A549 (cell line): ENCODE data around the gene SCARB1.

Source experiments
- CHD2 ChIP-seq: fragments of 150-350 bp; IDR thresholded peaks from 2 replicates; pipeline ENCODE4 v1.6.1; 2014; ENCODE audit warnings: low read length; ENCODE audit not compliant: partially characterized antibody
- EP300 ChIP-seq, 2 experiments: fragments of >200 bp; sonication (Bioruptor Twin); formaldehyde crosslinking; IDR thresholded peaks; 2 replicates in 1 of 2; 3 replicates in 1 of 2; pipeline ENCODE4 v1.6.1; 2016 to 2017
- JUN ChIP-seq, 2 experiments: fragments of >200 bp; sonication (Bioruptor Twin); formaldehyde crosslinking; IDR thresholded peaks; 2 replicates in 1 of 2; 3 replicates in 1 of 2; pipeline ENCODE4 v1.6.1; 2016 to 2017
- NPAS2 ChIP-seq: fragments of 250-450 bp; sonication (Bioruptor Pico); IDR thresholded peaks from 2 replicates; pipeline ENCODE4 v1.8.0; 2022; ENCODE audit warnings: mild to moderate bottlenecking, moderate library complexity, borderline replicate concordance
- POLR2A ChIP-seq: IDR thresholded peaks from 2 replicates; pipeline ENCODE4 v1.6.1; 2012; ENCODE audit warnings: mild to moderate bottlenecking, low read length
- RAD21 ChIP-seq, 2 experiments: fragments of >200 bp in 1 of 2; sonication (Bioruptor Twin) in 1 of 2; formaldehyde crosslinking in 1 of 2; IDR thresholded peaks in 1 of 2; conservative IDR thresholded peaks in 1 of 2; 2 replicates in 1 of 2; 3 replicates in 1 of 2; pipeline ENCODE4 v1.6.1; 2012 to 2018; ENCODE audit warnings: inconsistent platforms in 1 of 2
- RCOR1 ChIP-seq: fragments of 150-350 bp; IDR thresholded peaks from 2 replicates; pipeline ENCODE4 v1.6.1; 2014; ENCODE audit warnings: antibody characterized with exemption, low read length, low read depth
- RNF2 ChIP-seq: fragments of 200-600 bp; sonication (generic); IDR thresholded peaks from 2 replicates; pipeline ENCODE4 v1.6.1; 2016; ENCODE audit warnings: low read depth, mild to moderate bottlenecking, antibody characterized with exemption, moderate library complexity, borderline replicate concordance
- TF ChIP-seq, protein P1 (sequence below): fragments of 150-350 bp; IDR thresholded peaks from 2 replicates; pipeline ENCODE4 v1.6.1; 2014; ENCODE audit warnings: low read depth, mild to moderate bottlenecking, low read length
- TF ChIP-seq, protein P2 (sequence below): fragments of 200-600 bp; sonication (generic); IDR thresholded peaks from 2 replicates; pipeline ENCODE4 v1.6.1; 2016; ENCODE audit warnings: antibody characterized with exemption, mild to moderate bottlenecking, moderate library complexity
- TF ChIP-seq, protein P3 (sequence below): fragments of >200 bp; sonication (Bioruptor Twin); formaldehyde crosslinking; IDR thresholded peaks from 3 replicates; pipeline ENCODE4 v1.5.1; 2016
- TF ChIP-seq, protein P4 (sequence below): fragments of 450-650 bp; IDR thresholded peaks from 2 replicates; pipeline ENCODE4 v1.6.1; 2014; ENCODE audit warnings: antibody characterized with exemption

DNA sequence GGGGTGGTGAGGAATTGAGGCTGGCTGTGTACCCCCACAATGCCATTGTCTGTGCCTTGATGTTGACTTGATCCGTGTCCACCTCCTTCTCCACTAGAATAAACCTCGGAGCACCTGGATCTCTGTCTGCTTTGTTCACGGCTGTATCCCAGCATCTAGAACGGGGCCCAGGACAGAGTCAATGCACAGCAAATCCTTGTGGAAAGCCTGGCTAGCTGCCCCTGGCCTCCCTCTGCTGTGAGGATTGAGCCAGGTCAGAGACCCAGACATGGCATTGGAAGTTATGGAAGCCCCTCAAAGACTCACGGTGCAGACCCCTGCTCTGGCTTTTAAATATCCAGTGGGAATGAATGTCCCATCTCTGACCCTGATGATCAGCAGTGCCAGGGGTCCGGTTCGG, 109.2 kb downstream of the SCARB1 start:
- TF ChIP-seq, protein P1, sequence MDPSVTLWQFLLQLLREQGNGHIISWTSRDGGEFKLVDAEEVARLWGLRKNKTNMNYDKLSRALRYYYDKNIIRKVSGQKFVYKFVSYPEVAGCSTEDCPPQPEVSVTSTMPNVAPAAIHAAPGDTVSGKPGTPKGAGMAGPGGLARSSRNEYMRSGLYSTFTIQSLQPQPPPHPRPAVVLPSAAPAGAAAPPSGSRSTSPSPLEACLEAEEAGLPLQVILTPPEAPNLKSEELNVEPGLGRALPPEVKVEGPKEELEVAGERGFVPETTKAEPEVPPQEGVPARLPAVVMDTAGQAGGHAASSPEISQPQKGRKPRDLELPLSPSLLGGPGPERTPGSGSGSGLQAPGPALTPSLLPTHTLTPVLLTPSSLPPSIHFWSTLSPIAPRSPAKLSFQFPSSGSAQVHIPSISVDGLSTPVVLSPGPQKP: no peak
- no peak for TF ChIP-seq RAD21 (conservative IDR thresholded peaks at IDR 0.05 in 1 of 2, IDR thresholded peaks at IDR 0.05 in 1 of 2)
- TF ChIP-seq NPAS2 (CRISPR knock-in tag): no peak
- TF ChIP-seq EP300 (IDR thresholded peaks at IDR 0.05): no peak
- no peak for TF ChIP-seq CHD2
- TF ChIP-seq, protein P2, sequence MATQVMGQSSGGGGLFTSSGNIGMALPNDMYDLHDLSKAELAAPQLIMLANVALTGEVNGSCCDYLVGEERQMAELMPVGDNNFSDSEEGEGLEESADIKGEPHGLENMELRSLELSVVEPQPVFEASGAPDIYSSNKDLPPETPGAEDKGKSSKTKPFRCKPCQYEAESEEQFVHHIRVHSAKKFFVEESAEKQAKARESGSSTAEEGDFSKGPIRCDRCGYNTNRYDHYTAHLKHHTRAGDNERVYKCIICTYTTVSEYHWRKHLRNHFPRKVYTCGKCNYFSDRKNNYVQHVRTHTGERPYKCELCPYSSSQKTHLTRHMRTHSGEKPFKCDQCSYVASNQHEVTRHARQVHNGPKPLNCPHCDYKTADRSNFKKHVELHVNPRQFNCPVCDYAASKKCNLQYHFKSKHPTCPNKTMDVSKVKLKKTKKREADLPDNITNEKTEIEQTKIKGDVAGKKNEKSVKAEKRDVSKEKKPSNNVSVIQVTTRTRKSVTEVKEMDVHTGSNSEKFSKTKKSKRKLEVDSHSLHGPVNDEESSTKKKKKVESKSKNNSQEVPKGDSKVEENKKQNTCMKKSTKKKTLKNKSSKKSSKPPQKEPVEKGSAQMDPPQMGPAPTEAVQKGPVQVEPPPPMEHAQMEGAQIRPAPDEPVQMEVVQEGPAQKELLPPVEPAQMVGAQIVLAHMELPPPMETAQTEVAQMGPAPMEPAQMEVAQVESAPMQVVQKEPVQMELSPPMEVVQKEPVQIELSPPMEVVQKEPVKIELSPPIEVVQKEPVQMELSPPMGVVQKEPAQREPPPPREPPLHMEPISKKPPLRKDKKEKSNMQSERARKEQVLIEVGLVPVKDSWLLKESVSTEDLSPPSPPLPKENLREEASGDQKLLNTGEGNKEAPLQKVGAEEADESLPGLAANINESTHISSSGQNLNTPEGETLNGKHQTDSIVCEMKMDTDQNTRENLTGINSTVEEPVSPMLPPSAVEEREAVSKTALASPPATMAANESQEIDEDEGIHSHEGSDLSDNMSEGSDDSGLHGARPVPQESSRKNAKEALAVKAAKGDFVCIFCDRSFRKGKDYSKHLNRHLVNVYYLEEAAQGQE: no peak
- TF ChIP-seq RNF2: no peak
- no peak for TF ChIP-seq POLR2A
- TF ChIP-seq, protein P3, sequence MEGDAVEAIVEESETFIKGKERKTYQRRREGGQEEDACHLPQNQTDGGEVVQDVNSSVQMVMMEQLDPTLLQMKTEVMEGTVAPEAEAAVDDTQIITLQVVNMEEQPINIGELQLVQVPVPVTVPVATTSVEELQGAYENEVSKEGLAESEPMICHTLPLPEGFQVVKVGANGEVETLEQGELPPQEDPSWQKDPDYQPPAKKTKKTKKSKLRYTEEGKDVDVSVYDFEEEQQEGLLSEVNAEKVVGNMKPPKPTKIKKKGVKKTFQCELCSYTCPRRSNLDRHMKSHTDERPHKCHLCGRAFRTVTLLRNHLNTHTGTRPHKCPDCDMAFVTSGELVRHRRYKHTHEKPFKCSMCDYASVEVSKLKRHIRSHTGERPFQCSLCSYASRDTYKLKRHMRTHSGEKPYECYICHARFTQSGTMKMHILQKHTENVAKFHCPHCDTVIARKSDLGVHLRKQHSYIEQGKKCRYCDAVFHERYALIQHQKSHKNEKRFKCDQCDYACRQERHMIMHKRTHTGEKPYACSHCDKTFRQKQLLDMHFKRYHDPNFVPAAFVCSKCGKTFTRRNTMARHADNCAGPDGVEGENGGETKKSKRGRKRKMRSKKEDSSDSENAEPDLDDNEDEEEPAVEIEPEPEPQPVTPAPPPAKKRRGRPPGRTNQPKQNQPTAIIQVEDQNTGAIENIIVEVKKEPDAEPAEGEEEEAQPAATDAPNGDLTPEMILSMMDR: no peak
- TF ChIP-seq JUN (IDR thresholded peaks at IDR 0.05): no peak
- TF ChIP-seq, protein P4, sequence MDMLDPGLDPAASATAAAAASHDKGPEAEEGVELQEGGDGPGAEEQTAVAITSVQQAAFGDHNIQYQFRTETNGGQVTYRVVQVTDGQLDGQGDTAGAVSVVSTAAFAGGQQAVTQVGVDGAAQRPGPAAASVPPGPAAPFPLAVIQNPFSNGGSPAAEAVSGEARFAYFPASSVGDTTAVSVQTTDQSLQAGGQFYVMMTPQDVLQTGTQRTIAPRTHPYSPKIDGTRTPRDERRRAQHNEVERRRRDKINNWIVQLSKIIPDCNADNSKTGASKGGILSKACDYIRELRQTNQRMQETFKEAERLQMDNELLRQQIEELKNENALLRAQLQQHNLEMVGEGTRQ: no peak
- no peak for TF ChIP-seq RCOR1
